Effector memory CD4-positive, alpha-beta T cell (primary cell): ENCODE results near the gene SGMS1.

Experiments
- DNase-seq, 3 donors: peaks; one replicate each; pipeline ENCODE4 v3.0.0-alpha.2; 2020
- H3K27ac ChIP-seq: 2 replicates; pipeline ENCODE4 v1.7.0; 2013; ENCODE audit warnings: mild to moderate bottlenecking, low read length, moderate library complexity; ENCODE audit not compliant: insufficient read depth, poor library complexity, severe bottlenecking
- H3K27me3 ChIP-seq: replicated peaks from 2 replicates; pipeline ENCODE4 v1.7.0; 2013; ENCODE audit warnings: mild to moderate bottlenecking, low read length; ENCODE audit not compliant: insufficient read depth, control insufficient read depth, poor library complexity, severe bottlenecking
- H3K36me3 ChIP-seq: 2 replicates; pipeline ENCODE4 v1.7.0; 2013; ENCODE audit warnings: mild to moderate bottlenecking, low read length, moderate library complexity; ENCODE audit not compliant: control insufficient read depth, insufficient read depth
- H3K4me1 ChIP-seq: 2 replicates; pipeline ENCODE4 v1.7.0; 2013; ENCODE audit warnings: low read length, mild to moderate bottlenecking; ENCODE audit not compliant: control insufficient read depth, insufficient read depth, poor library complexity, severe bottlenecking
- H3K4me3 ChIP-seq: 2 replicates; pipeline ENCODE4 v1.7.0; 2013; ENCODE audit warnings: low read length, low read depth, mild to moderate bottlenecking; ENCODE audit not compliant: insufficient read depth, poor library complexity, severe bottlenecking
- H3K9me3 ChIP-seq: 2 replicates; pipeline ENCODE4 v1.7.0; 2013; ENCODE audit warnings: mild to moderate bottlenecking, low read length, moderate library complexity; ENCODE audit not compliant: control insufficient read depth

SGMS1 gene

DNA sequence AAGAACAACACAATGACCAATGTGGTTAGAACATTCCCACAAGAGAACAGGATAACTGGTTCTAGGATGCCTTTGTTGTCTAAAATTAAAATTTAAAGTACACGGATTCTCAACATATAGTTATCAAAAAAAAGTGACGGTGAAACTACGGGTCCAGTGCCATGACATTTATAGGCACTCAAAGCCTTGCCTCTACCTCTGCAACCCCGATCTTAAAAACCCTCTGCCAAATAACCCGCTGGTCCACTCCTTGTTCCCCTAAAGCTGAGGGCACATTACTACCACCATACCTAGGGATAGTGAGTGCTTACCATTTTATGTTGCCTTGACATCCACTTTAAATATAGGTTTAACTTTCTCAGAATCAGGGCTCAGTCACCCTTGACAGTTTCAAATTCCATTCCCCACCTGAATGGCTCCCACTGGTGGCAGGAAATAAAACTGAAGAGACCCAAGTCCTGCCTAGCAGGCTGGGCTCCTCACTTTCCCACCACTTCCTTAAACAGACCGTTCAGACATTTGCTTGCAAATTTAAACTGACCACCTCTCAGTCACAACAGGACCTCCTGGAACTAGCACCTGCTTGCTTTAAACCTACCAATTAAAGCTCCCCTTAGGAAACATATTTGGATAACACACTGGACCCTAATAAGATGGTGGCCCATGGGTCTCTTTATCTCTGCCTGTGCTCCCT is 202.6 kb downstream of the SGMS1 start:
- no peaks in the 10 kb centered on the region for H3K36me3 ChIP-seq
- no peaks in the 10 kb centered on the region for H3K27me3 ChIP-seq
- H3K4me1 ChIP-seq = peaks cover 4% of the 10 kb centered on the region
- no peak overlapping the region for H3K27ac ChIP-seq
- H3K4me3 ChIP-seq = no peak overlapping the region
- H3K9me3 ChIP-seq = no peaks in the 10 kb centered on the region
- no peak for DNase-seq

DNA sequence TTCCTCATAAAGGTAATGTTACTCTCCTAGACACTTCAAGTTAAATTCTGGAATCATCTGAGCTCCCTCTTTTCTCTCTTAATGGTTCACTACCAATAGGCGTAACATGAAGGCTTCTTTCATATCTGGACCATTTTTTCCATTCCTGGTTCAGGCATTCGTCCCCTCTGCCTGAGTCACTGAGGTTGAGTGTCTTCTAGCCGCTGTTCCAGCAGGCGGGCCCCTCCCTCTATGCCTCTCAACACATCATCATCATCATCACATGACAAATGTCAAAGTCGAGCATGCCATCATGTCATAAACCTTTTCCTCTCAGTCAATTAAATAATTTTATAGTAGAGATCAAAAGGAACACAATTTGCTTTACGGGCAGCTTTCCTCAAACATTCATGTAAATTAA is 203.6 kb downstream of the SGMS1 start:
- Histone ChIP-seq H3K27me3 (no peaks in the 10 kb centered on the region), H3K4me1 (peaks cover 4% of the 10 kb centered on the region), H3K4me3 (no peak overlapping the region), H3K27ac (no peak overlapping the region), H3K9me3 (no peaks in the 10 kb centered on the region), H3K36me3 (no peaks in the 10 kb centered on the region)
- no peak for DNase-seq

- H3K27ac ChIP-seq = no peak overlapping the region
- H3K4me3 ChIP-seq = no peak overlapping the region
- DNase-seq = no peak
- no peaks in the 10 kb centered on the region for H3K9me3 ChIP-seq
- H3K27me3 ChIP-seq = no peaks in the 10 kb centered on the region
- H3K4me1 ChIP-seq = peaks cover 4% of the 10 kb centered on the region
- H3K36me3 ChIP-seq = no peaks in the 10 kb centered on the region
These were observed 204.0 kb downstream of the SGMS1 start for GRCh38 chr10:50419756-50420155.

- Histone ChIP-seq H3K27ac (no peak overlapping the region), H3K4me3 (peak overlapping the region; percentile 73), H3K27me3 (no peaks in the 10 kb centered on the region), H3K36me3 (no peaks in the 10 kb centered on the region), H3K4me1 (peaks cover 4% of the 10 kb centered on the region), H3K9me3 (no peaks in the 10 kb centered on the region)
- DNase-seq = no peak
These were observed 204.7 kb downstream of the SGMS1 start for GRCh38 chr10:50419091-50419490.

DNA sequence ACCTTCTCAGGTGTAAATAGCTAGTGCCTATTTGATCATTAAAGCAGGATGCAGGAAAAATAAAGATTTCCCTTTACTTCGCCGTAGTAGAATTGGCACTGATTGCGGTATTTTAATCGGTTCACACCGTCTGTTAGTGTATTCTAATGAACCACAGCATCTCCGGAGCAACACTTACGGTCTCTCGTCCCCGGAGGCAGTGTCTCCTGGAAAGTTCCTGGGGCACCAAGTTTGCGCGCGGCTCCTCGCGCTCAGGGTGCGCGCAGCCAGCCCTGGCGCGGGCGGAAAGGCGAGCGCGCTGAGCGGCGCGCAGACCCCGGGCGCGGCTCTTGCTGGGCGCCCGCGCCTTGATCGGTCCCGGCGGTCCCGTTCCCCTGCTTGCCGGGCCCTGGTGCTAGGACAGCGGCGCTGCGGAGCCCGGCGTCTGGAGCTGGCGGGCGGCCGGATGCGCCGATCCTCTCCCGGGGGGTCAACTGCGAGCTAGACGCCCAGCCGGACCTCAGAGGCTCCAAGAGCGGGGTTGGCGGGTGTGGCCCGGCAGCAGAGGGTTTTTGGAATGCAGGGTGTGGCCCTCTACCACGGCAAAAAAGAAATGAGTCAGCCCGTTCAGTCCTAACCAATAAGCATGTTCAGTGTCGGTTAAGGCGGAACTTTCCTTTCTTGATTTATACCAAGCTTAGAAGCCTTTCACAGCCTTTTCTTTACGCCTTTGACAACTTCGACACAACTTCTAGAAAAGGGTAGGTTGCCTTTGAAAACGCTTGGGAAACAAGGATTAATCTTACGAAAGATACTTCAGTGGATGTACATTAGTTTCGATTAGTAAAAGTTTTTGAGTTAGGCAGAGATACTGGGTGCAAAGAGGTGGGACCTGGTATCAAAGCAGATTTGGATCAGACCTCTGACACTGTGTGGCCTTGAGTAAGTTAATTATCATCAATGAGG is 205.6 kb downstream of the SGMS1 start:
- H3K9me3 ChIP-seq = no peaks in the 10 kb centered on the region
- no peak for DNase-seq
- no peaks in the 10 kb centered on the region for H3K36me3 ChIP-seq
- no peaks in the 10 kb centered on the region for H3K27me3 ChIP-seq
- peaks cover 4% of the 10 kb centered on the region for H3K4me1 ChIP-seq
- H3K27ac ChIP-seq = no peak overlapping the region
- peak overlapping the region; percentile 73 for H3K4me3 ChIP-seq

DNA sequence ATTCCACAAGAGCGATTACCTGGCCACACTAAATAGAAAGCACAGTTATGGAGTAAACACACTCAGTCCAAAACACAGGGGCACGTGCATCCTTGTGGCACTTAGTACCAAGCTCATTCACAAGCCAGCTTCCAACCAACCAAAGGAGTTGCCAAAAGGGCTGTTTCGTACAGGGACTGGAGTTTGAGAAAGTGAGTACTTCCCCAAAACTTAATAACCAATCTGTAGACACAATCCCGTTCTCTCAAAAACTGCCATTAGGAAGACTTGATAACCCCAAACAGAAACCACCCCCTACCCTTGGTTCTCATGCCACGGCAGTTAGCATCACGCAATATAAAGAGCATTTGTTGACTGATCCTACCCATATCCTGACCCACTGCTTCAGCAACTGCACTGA is 206.3 kb downstream of the SGMS1 start:
- no peak for DNase-seq
- Histone ChIP-seq H3K36me3 (no peaks in the 10 kb centered on the region), H3K4me1 (peaks cover 4% of the 10 kb centered on the region), H3K27ac (no peak overlapping the region), H3K9me3 (no peaks in the 10 kb centered on the region), H3K27me3 (no peaks in the 10 kb centered on the region), H3K4me3 (peak overlapping the region; percentile 73)

GRCh38 chr10:50416881-50417280 is 206.9 kb downstream of the SGMS1 start:
- no peaks in the 10 kb centered on the region for H3K36me3 ChIP-seq
- no peak for DNase-seq
- H3K4me1 ChIP-seq = peaks cover 4% of the 10 kb centered on the region
- no peak overlapping the region for H3K4me3 ChIP-seq
- H3K9me3 ChIP-seq = no peaks in the 10 kb centered on the region
- H3K27ac ChIP-seq = no peak overlapping the region
- no peaks in the 10 kb centered on the region for H3K27me3 ChIP-seq

- DNase-seq = no peak
- peaks cover 4% of the 10 kb centered on the region for H3K4me1 ChIP-seq
- H3K36me3 ChIP-seq = no peaks in the 10 kb centered on the region
- no peak overlapping the region for H3K4me3 ChIP-seq
- no peak overlapping the region for H3K27ac ChIP-seq
- no peaks in the 10 kb centered on the region for H3K9me3 ChIP-seq
- H3K27me3 ChIP-seq = no peaks in the 10 kb centered on the region
These were observed 207.5 kb downstream of the SGMS1 start for GRCh38 chr10:50416181-50416824.

GRCh38 chr10:50415292-50415691 is 208.5 kb downstream of the SGMS1 start:
- Histone ChIP-seq H3K27me3 (no peaks in the 10 kb centered on the region), H3K36me3 (no peaks in the 10 kb centered on the region), H3K4me1 (peaks cover 4% of the 10 kb centered on the region), H3K27ac (no peak overlapping the region), H3K9me3 (no peaks in the 10 kb centered on the region), H3K4me3 (no peak overlapping the region)
- DNase-seq = no peak
